Measurements from ENCODE around the gene KIRREL3. TPM values are rescaled to one million over a fixed set of nuclear protein-coding genes. Genes with fewer than 3 reads are reported as not detected.

The KIRREL3 gene
- polyA plus RNA-seq, 2 of the 4 experiments (the other 2 are of a cell fraction): 3.0 to 11.0 TPM

DNA sequence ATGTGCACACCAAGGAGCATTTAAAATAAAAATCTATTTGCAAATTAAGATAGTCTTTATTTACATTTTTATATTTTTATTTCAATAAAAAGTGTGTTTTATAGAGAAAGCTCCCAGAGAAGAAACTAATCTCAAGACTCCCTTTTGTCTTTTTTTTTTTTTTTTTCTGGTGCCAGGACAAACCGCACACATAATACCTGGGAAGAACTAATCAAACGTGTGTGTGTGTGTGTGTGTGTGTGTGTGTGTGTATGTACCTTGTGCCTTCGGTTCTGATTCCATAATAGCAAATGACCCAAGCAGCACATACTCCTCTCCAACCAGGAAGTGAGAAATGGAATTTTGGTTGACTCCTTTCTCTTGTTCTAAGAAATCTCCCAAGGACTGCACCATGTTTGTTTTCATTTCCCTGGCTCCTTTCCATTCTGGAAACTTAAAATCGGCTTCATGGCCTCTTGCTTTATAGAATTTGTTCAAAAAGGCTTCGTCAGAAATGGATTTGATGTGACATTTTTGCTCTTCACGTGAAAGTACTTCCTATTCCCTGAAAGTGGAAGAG, 579.8 kb downstream of the KIRREL3 start:
- Histone ChIP-seq H3K4me2 (no peak overlapping the region), H3K9me3 (no peaks in the 10 kb centered on the region), H3K27ac (no peak overlapping the region), H3K4me1 (no peaks in the 10 kb centered on the region), H3K4me3 (no peak overlapping the region)
- WGBS (ENCODE audit: missing lambda C conversion rate): 73% methylated on average over 6 of the region's 6 CpGs
- FAIRE-seq: no peak
- ChIA-PET CTCF (interaction anchor here (0.6 to 1.5 kb wide), 4 partner anchors 45 to 597 kb away, joined by 3 to 7 read pairs (median 4); no protein-coding TSS in a partner anchor), POLR2A (no interaction called here)
- DNase-seq (ENCODE audit: low read depth in 1 of 2, low spot score in 1 of 2): no peak
- TF ChIP-seq RNF2 (IDR thresholded peaks at IDR 0.05; ENCODE audit: borderline replicate concordance, low read depth): no peak
- no peak for TF ChIP-seq HOXB5 (CRISPR knock-in tag; IDR thresholded peaks at IDR 0.05)
- TF ChIP-seq, protein P1, sequence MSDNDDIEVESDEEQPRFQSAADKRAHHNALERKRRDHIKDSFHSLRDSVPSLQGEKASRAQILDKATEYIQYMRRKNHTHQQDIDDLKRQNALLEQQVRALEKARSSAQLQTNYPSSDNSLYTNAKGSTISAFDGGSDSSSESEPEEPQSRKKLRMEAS (IDR thresholded peaks at IDR 0.05): no peak
- TF ChIP-seq EP300 (IDR thresholded peaks at IDR 0.05): no peak
- TF ChIP-seq RARB (CRISPR knock-in tag; IDR thresholded peaks at IDR 0.05): no peak
- TF ChIP-seq HDAC2 (IDR thresholded peaks at IDR 0.05): no peak
- TF ChIP-seq JUNB (IDR thresholded peaks at IDR 0.05): no peak
- no peak for TF ChIP-seq ZNF302 (CRISPR knock-in tag; IDR thresholded peaks at IDR 0.05)
- TF ChIP-seq CBX8 (IDR thresholded peaks at IDR 0.05): no peak
- TF ChIP-seq, protein P2, sequence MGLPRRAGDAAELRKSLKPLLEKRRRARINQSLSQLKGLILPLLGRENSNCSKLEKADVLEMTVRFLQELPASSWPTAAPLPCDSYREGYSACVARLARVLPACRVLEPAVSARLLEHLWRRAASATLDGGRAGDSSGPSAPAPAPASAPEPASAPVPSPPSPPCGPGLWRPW (IDR thresholded peaks at IDR 0.05): no peak
- no peak for TF ChIP-seq BHLHE40 (IDR thresholded peaks at IDR 0.05; ENCODE audit: low read depth, low read length)
- ATAC-seq: no peak

DNA sequence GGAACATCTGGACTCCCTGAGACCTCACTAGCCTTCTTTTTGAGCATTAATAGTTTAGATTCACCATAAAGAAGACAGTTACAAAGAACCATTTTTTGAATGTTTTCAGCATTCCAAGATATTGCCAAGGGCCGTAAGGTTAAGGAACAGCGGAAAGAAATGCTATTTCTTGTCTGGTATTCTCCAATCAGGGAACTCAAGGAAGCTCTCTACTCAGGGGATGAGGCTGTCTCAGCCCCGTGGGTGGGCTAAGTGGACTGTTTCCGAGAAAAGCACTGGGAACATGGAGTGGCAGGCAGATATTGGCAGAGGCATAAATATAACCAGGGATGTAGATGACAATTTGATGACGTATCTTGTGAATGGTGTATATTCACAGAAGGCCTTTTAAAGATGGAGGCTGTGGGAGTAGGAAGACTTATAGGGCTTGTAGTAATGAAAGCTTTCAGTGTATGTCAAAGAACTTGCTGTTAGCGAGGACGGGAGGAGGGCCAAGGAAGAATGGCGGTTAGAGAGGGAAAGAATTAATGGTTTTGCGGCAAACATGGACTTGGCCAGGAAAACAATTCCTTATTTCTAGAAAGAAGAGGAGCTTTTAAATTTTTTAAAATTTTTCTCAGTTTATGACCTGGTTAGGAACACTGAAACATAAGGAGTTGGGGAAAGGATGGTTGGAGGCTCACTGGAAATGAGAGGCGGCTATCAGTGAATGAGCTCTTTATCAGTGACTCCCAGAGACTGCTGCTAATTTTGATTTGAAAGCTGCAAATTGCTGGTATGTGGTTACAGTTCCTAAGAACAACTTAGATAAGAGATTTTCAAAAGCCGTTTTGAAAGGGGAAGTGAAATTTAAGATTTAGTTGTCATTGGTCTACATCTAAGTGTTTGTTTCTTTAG, 580.5 kb downstream of the KIRREL3 start:
- CTCF ChIA-PET: interaction anchor here (0.6 to 2.0 kb wide), 4 partner anchors 21 to 598 kb away, joined by 3 to 7 read pairs (median 6); no protein-coding TSS in a partner anchor
- no peak overlapping the region for H3K4me2 ChIP-seq
- no peak for DNase-seq (ENCODE audit: low read depth in 1 of 2, low spot score in 1 of 2)
- H3K4me1 ChIP-seq: no peaks in the 10 kb centered on the region
- no peak overlapping the region for H3K4me3 ChIP-seq
- WGBS (ENCODE audit: missing lambda C conversion rate): 88% methylated on average over 11 of the region's 11 CpGs
- no peaks in the 10 kb centered on the region for H3K9me3 ChIP-seq
- no peak overlapping the region for H3K27ac ChIP-seq
- ATAC-seq: no peak
- no peak for FAIRE-seq
- TF ChIP-seq CHD2 (IDR thresholded peaks at IDR 0.05; ENCODE audit: low read length, partially characterized antibody): no peak
- no peak for TF ChIP-seq FOSL2 (IDR thresholded peaks at IDR 0.05)
- no peak for TF ChIP-seq FOSL2 (CRISPR knock-in tag; IDR thresholded peaks at IDR 0.05)
- TF ChIP-seq HOXA7 (CRISPR knock-in tag; IDR thresholded peaks at IDR 0.05): no peak
- TF ChIP-seq ZC3H11A (IDR thresholded peaks at IDR 0.05): no peak
- no peak for TF ChIP-seq EHF (CRISPR knock-in tag; IDR thresholded peaks at IDR 0.05)
- TF ChIP-seq CBX2 (IDR thresholded peaks at IDR 0.05; ENCODE audit: borderline replicate concordance, low read depth): no peak
- TF ChIP-seq, protein P2 (IDR thresholded peaks at IDR 0.05): no peak
- TF ChIP-seq, protein P3, sequence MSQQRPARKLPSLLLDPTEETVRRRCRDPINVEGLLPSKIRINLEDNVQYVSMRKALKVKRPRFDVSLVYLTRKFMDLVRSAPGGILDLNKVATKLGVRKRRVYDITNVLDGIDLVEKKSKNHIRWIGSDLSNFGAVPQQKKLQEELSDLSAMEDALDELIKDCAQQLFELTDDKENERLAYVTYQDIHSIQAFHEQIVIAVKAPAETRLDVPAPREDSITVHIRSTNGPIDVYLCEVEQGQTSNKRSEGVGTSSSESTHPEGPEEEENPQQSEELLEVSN (IDR thresholded peaks at IDR 0.05; ENCODE audit: borderline replicate concordance, low read depth): no peak
- no peak for TF ChIP-seq ZFP36 (IDR thresholded peaks at IDR 0.05; ENCODE audit: borderline replicate concordance, partially characterized antibody)
- TF ChIP-seq, protein P4, sequence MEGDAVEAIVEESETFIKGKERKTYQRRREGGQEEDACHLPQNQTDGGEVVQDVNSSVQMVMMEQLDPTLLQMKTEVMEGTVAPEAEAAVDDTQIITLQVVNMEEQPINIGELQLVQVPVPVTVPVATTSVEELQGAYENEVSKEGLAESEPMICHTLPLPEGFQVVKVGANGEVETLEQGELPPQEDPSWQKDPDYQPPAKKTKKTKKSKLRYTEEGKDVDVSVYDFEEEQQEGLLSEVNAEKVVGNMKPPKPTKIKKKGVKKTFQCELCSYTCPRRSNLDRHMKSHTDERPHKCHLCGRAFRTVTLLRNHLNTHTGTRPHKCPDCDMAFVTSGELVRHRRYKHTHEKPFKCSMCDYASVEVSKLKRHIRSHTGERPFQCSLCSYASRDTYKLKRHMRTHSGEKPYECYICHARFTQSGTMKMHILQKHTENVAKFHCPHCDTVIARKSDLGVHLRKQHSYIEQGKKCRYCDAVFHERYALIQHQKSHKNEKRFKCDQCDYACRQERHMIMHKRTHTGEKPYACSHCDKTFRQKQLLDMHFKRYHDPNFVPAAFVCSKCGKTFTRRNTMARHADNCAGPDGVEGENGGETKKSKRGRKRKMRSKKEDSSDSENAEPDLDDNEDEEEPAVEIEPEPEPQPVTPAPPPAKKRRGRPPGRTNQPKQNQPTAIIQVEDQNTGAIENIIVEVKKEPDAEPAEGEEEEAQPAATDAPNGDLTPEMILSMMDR (IDR thresholded peaks at IDR 0.05): no peak
- TF ChIP-seq JUNB (IDR thresholded peaks at IDR 0.05): no peak
- no peak for TF ChIP-seq EP300 (IDR thresholded peaks at IDR 0.05)
- TF ChIP-seq KDM5A (IDR thresholded peaks at IDR 0.05): no peak
- no peak for TF ChIP-seq MAZ (IDR thresholded peaks at IDR 0.05; ENCODE audit: borderline replicate concordance, low read depth, low read length)
- TF ChIP-seq, protein P1 (IDR thresholded peaks at IDR 0.05): no peak
- TF ChIP-seq RFX5 (IDR thresholded peaks at IDR 0.05): no peak
- POLR2A ChIA-PET: no interaction called here

All from A549 (cell line).